ENCODE measurements around the gene SOBP. TPM values are rescaled to one million over a fixed set of nuclear protein-coding genes. Genes with fewer than 3 reads are reported as not detected.
A peak's percentile ranks its signal among the peaks of the same experiment; 100 is the strongest.

Gene SOBP
- total RNA-seq, 1 donor from 2014 or later = 5.4 TPM

- intact Hi-C loops (cut with DNase I) = no loop called here
- no peaks in the 10 kb centered on the region for H3K27me3 ChIP-seq
- H3K9me3 ChIP-seq = no peaks in the 10 kb centered on the region
- no peak overlapping the region for H3K27ac ChIP-seq
- TF ChIP-seq CTCF (IDR thresholded peaks at IDR 0.05) = no peak
- no peak overlapping the region for H3K4me3 ChIP-seq
- H3K36me3 ChIP-seq = no peaks in the 10 kb centered on the region
- H3K4me1 ChIP-seq = no peaks in the 10 kb centered on the region
- no peak for DNase-seq (ENCODE audit: low spot score in 2 of 2)
These were observed 179.0 kb downstream of the SOBP start for GRCh38 chr6:107668743-107669474.

- no peak overlapping the region for H3K27ac ChIP-seq
- no peaks in the 10 kb centered on the region for H3K9me3 ChIP-seq
- TF ChIP-seq CTCF (IDR thresholded peaks at IDR 0.05) = no peak
- H3K27me3 ChIP-seq = no peaks in the 10 kb centered on the region
- H3K4me1 ChIP-seq = no peaks in the 10 kb centered on the region
- peak in 1 of 2 donors; percentile 69 for DNase-seq (ENCODE audit: low spot score in 2 of 2)
- no peak overlapping the region for H3K4me3 ChIP-seq
- intact Hi-C loops (cut with DNase I) = no loop called here
- H3K36me3 ChIP-seq = no peaks in the 10 kb centered on the region
These were observed 180.9 kb downstream of the SOBP start for GRCh38 chr6:107670792-107671199.

GRCh38 chr6:107673076-107673494 lies 183.2 kb downstream of the SOBP start:
- Histone ChIP-seq H3K4me3 (no peak overlapping the region), H3K36me3 (no peaks in the 10 kb centered on the region), H3K9me3 (no peaks in the 10 kb centered on the region), H3K4me1 (no peaks in the 10 kb centered on the region), H3K27me3 (no peaks in the 10 kb centered on the region), H3K27ac (no peak overlapping the region)
- intact Hi-C loops (cut with DNase I) = no loop called here
- DNase-seq (ENCODE audit: low spot score in 2 of 2) = no peak
- no peak for TF ChIP-seq CTCF (IDR thresholded peaks at IDR 0.05)

GRCh38 chr6:107674995-107675738 lies 185.2 kb downstream of the SOBP start:
- intact Hi-C loops (cut with DNase I) = loop anchor here (1.0 to 2.0 kb wide), 2 partner anchors 30 to 173 kb away; no protein-coding TSS in a partner anchor
- Histone ChIP-seq H3K27ac (no peak overlapping the region), H3K27me3 (no peaks in the 10 kb centered on the region), H3K4me1 (no peaks in the 10 kb centered on the region), H3K4me3 (no peak overlapping the region), H3K9me3 (no peaks in the 10 kb centered on the region), H3K36me3 (no peaks in the 10 kb centered on the region)
- peak in 1 of 2 donors; percentile 77 for DNase-seq (ENCODE audit: low spot score in 2 of 2)
- peak; percentile 76 to 91 (median 82) for TF ChIP-seq CTCF (IDR thresholded peaks at IDR 0.05)

- no peak for TF ChIP-seq CTCF (IDR thresholded peaks at IDR 0.05)
- no peak overlapping the region for H3K27ac ChIP-seq
- no peak for DNase-seq (ENCODE audit: low spot score in 2 of 2)
These were observed 186.1 kb downstream of the SOBP start for GRCh38 chr6:107676042-107676441.

More at GRCh38 chr6:107676042-107676441, 186.1 kb downstream of the SOBP start:
- Histone ChIP-seq H3K4me1 (no peaks in the 10 kb centered on the region), H3K9me3 (no peaks in the 10 kb centered on the region), H3K4me3 (no peak overlapping the region), H3K27me3 (no peaks in the 10 kb centered on the region), H3K36me3 (no peaks in the 10 kb centered on the region)
- intact Hi-C loops (cut with DNase I) = no loop called here

Data from ascending aorta (tissue), 2 donors.